ENCODE data around the gene ADAMTS19.

The ADAMTS19 gene

DNA sequence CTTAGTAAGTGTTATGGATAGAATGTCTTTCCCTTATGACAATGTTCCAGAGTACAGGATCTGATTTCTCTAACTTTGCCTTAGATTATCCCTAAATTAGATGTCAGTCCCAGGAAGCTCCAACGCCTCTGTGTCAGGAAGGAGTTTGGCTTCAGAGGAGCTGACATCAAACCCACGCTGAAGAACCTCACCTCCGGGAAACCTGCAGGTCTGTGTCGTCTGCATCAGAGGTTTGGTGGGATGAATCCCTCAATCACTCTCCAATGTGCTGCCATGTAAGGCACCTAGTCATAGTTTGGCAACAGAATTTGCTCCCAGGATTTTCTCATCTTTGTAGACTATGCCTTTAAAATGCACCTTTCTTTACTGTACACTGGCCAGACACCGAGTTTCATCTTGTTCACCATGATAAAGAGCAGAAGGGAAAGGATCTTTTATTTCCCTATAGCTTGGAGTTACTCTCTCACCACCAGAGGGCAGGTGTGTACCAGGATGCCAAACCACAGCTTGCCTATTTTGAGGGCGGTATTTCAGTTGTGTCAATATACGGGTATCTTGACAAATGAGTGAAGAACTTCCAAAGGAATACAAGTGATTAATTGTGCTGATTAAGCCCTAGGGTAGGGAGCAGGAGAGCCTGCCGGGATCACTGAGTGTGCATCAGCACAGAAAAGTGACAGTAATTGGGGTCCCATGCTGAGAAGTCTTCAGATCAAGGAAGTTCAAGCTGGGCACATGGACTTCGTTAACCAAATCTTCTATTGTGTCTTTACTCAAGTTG lies 311.1 kb downstream of the ADAMTS19 start:
- WGBS, 2 experiments: 45 to 50% methylated on average over 9 of the region's 9 CpGs
- peaks cover 6% of the 10 kb centered on the region for H3K4me1 ChIP-seq (ENCODE audit: control insufficient read depth, insufficient read depth, low read length)
- no peak overlapping the region for H3K27ac ChIP-seq (ENCODE audit: insufficient read depth, low read depth, low read length, poor library complexity, severe bottlenecking)
- H3K27me3 ChIP-seq (ENCODE audit: control insufficient read depth, insufficient read depth, low read length, poor library complexity, severe bottlenecking): peaks cover 6% of the 10 kb centered on the region
- H3K4me3 ChIP-seq (ENCODE audit: insufficient read depth, low read depth, low read length): no peak overlapping the region
- no peaks in the 10 kb centered on the region for H3K9me3 ChIP-seq (ENCODE audit: control insufficient read depth, low read length)
- no peaks in the 10 kb centered on the region for H3K36me3 ChIP-seq (ENCODE audit: control insufficient read depth, insufficient read depth, low read length)

DNA sequence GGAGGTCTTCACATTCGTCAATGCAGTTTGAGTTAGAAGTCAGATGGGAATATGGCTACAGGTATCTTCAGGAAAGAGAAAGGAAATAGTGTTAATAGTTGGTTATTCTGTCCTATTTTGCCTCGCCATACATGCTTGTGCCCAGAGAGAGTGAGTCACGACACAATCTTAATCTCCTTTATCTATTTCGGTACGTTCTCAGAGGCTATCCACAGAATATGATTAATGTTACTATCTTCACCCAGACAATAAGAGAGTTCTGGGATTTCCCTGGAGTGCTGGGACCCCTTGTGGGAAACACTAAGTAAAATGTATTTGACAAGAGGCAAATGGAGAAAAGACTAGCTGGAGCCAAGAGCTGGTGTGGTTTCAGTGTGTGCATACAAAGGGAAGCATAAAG lies 313.3 kb downstream of the ADAMTS19 start:
- Histone ChIP-seq H3K9me3 (ENCODE audit: control insufficient read depth, low read length) (no peaks in the 10 kb centered on the region), H3K4me3 (ENCODE audit: insufficient read depth, low read depth, low read length) (no peak overlapping the region), H3K36me3 (ENCODE audit: control insufficient read depth, insufficient read depth, low read length) (no peaks in the 10 kb centered on the region), H3K4me1 (ENCODE audit: control insufficient read depth, insufficient read depth, low read length) (peaks cover 6% of the 10 kb centered on the region), H3K27me3 (ENCODE audit: control insufficient read depth, insufficient read depth, low read length, poor library complexity, severe bottlenecking) (peaks cover 6% of the 10 kb centered on the region), H3K27ac (ENCODE audit: insufficient read depth, low read depth, low read length, poor library complexity, severe bottlenecking) (no peak overlapping the region)
- 98 to 100% methylated on average over 5 of the region's 5 CpGs for WGBS, 2 experiments

DNA sequence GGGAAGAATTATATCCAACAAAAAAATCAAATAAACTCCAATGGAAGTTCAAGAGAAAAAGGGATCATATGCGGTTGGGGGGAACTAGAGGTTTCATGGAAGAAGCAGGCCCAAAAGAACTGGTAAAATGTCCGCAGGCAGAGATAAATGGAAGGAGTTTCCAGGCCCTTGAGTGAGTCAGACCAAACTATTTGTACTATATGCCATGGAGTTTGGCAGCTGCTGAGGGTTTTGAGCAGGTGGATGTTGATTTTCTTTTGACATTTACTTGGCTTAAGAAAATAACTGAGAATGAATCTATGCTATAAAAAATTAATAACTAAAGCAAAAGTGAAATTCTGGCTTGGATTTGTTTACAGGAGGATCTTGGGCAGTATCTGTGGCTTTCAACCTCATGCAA lies 321.5 kb downstream of the ADAMTS19 start:
- H3K9me3 ChIP-seq (ENCODE audit: control insufficient read depth, low read length): no peaks in the 10 kb centered on the region
- no peaks in the 10 kb centered on the region for H3K36me3 ChIP-seq (ENCODE audit: control insufficient read depth, insufficient read depth, low read length)
- no peak overlapping the region for H3K27ac ChIP-seq (ENCODE audit: insufficient read depth, low read depth, low read length, poor library complexity, severe bottlenecking)
- no peaks in the 10 kb centered on the region for H3K4me1 ChIP-seq (ENCODE audit: control insufficient read depth, insufficient read depth, low read length)
- no peak overlapping the region for H3K4me3 ChIP-seq (ENCODE audit: insufficient read depth, low read depth, low read length)
- 91 to 98% methylated on average over 2 of the region's 2 CpGs for WGBS, 2 experiments
- H3K27me3 ChIP-seq (ENCODE audit: control insufficient read depth, insufficient read depth, low read length, poor library complexity, severe bottlenecking): no peaks in the 10 kb centered on the region
